ENCODE data around the gene EIF3CL.
"Not testable (repeated sequence)": the region's sequence is repeated elsewhere in the genome, so short reads cannot be mapped to it uniquely, and the experiment has no call there.

The EIF3CL gene, protein sequence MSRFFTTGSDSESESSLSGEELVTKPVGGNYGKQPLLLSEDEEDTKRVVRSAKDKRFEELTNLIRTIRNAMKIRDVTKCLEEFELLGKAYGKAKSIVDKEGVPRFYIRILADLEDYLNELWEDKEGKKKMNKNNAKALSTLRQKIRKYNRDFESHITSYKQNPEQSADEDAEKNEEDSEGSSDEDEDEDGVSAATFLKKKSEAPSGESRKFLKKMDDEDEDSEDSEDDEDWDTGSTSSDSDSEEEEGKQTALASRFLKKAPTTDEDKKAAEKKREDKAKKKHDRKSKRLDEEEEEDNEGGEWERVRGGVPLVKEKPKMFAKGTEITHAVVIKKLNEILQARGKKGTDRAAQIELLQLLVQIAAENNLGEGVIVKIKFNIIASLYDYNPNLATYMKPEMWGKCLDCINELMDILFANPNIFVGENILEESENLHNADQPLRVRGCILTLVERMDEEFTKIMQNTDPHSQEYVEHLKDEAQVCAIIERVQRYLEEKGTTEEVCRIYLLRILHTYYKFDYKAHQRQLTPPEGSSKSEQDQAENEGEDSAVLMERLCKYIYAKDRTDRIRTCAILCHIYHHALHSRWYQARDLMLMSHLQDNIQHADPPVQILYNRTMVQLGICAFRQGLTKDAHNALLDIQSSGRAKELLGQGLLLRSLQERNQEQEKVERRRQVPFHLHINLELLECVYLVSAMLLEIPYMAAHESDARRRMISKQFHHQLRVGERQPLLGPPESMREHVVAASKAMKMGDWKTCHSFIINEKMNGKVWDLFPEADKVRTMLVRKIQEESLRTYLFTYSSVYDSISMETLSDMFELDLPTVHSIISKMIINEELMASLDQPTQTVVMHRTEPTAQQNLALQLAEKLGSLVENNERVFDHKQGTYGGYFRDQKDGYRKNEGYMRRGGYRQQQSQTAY

DNA sequence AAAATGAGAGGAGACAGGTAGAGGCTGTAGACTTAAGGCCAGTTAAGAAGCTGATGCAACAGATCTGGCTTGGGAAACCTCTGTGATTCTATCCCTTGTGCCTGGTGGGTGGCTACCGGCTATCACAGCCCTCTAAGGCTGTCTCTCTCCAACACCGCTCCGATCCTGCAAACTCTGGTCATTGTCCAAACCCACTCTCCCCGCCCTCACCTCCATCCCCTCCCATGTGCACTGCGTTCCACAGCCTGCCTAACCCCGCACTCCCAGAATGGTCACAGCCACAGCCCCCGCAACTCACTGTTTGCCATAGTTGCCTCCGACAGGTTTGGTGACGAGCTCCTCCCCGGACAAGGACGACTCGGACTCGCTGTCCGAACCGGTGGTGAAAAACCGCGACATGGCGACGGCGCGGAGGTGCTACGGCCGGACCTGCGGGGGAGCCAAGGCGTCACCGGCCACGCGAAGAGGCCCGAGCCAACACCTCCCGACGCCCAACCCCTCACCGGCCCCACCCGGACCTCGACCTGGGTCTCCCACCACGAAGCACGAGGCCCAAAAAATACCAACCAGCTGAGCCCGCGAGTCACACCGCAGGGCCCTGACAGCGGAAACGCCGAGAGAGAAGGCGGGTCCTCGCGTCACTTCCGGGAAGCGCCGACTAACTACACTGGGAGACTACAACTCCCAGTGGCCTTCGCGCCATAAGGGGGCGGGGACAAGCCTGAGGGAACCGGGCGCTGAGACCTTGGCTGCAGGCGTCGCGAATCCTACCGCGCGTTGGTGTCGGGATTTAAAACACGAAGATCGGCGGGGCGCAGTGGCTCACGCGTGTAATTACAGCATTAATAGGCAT is at the start of gene EIF3CL:
Gene EIF3CL (minus strand): TSS at position 622 of the 853 bp plus-strand sequence. CDS start 223 bp downstream, at position 399.
- DNase-seq, result not testable (repeated sequence)

DNA sequence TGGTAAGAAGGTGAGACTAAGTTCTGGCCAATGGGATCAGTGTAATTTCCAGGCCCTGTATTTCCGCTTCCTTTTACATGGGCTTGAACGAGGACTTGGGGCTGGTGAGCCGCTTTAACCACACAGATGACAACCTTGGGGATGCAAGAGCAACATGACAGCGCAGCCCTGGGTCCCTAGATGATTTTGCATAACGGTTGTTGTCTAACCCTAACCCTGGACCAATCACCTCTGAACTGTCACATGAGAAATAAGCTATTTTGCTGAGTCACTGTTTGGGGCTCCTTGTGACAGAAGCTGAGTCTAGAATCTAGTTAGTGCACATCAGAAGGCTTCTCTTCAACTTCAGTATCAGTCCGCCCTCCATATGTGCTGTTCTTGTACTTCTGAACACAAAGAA is 43.4 kb upstream of the EIF3CL start:
- not testable (repeated sequence) for DNase-seq

GRCh38 chr16:28446388-28446787 is 42.7 kb upstream of the EIF3CL start:
- not testable (repeated sequence) for DNase-seq

- DNase-seq, result not testable (repeated sequence)
These were observed 40.3 kb upstream of the EIF3CL start for GRCh38 chr16:28443943-28444342.

DNA sequence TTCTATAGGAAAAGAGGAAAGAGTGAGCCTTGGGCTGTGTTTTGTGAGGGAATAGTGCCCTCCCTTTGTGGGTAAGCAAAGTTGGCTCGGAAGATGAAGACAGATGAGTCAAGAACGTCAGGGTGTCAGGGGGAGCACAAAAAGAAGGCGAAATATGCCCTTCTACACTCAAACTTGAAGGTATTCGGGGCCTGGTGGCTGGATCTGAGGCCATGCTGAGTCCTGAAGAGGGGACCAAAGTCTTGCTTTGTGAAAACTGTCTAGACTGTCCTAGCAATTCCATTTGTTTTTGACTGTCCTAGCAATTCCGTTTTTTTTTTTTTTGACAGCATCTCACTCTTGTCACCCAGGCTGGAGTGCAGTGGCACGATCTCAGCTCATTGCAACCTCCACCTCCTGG is 35.3 kb upstream of the EIF3CL start:
- DNase-seq, result not testable (repeated sequence)

GRCh38 chr16:28435340-28435739 is 31.7 kb upstream of the EIF3CL start:
- not testable (repeated sequence) for DNase-seq

GRCh38 chr16:28426060-28426680 is 22.5 kb upstream of the EIF3CL start:
- not testable (repeated sequence) for DNase-seq

DNA sequence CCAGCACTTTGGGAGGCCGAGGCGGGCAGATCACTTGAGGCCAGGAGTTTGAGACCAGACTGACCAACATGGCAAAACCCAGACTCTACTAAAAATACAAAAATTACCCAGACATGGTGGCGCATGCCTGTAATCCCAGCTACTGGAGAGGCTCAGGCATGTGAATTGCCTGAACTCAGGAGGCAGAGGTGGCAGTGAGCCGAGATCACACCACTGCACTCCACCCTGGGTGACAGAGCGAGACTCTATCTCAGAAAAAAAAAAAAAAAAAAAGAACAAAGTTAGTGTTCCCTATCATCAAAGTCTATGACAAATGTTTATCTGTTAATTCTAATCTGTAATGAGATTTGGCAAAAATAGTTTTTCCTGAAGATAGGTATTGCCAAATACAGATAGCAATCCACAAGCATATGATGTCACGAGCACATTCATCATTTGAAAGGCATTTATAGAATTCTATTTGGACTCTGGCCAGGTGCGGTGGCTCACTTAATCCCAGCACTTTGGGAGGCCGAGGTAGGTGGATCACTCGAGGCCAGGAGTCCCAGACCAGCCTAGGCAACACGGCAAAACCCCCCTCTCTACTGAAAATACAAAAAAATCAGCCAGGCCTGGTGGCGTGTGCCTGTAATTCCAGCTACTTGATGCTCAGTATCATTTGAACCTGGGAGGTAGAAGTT is 17.6 kb upstream of the EIF3CL start:
- DNase-seq, result not testable (repeated sequence)

- DNase-seq, result not testable (repeated sequence)
These were observed 13.4 kb upstream of the EIF3CL start for GRCh38 chr16:28417033-28417432.

DNA sequence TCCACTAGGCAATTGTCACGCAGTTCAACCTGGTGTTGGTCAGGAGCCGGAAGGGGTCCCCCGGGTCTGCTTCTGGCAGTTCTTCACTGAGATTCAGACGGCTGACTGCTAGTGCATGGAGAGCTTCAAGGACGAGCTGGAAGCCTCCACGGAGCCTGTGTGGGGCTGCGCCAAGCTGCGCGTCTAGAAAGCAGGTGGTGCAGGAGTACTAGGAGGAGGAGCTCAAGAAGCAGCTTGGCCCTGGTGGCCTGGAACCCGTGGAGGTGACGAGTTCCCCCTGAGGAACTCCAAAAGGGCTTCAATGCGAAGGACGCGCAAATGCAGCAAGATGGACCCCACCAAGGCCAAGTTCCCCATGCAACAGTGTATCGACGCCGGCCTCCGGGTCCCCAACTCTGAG is 10.9 kb upstream of the EIF3CL start:
- not testable (repeated sequence) for DNase-seq

DNA sequence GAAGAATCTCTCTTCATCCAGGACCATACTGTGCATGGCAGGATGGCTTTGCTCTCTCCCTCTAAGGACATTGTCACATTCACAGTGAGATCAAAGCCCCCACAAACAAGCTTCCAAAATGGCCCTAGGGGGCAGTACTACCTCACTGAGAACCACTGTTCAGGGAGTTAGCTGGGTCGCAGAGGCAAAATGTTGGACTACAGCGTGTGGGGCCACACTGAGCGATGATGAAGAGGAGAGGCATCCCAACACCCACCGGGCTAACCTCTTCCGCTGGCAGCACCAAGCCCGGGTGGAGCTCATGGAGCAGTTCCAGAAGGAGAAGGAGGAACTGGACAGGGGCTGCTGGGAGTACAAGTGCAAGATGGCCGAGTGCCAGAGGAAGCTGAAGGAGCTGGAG is 9.9 kb upstream of the EIF3CL start:
- DNase-seq, result not testable (repeated sequence)

GRCh38 chr16:28392054-28392453 is 11.6 kb downstream of the EIF3CL start:
- not testable (repeated sequence) for DNase-seq

DNA sequence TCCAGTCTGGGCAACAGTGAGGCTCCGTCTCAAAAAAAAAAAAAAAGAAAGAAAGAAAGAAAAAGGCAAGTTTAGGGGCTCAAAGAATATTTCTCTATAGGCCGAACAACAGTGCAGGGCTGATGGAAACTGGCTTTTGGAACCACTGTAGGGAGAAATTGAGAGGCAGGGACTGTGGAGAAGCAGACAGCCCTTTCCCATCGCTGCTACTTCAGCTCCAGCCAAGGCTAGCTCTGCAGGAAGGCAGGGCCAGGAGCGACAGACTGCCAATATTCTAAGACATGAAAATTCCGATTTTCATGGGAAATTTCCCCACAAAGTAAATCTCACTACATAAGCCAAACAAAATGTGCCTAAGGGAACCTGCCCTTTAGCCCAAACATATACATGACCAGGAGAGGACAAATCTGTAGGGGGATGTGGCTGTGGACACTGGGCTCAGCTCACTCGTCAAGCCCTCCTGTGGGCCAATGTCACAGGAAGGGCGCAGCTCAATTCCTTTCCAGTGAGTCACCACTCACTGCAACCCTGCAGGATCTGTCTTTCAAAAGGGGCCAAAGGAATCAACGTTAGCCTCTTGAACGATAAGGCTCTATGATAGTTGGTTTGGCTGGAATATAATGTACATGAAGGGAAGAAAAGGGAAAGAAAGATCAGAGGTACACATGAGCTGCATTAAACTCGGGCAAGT is 21.3 kb downstream of the EIF3CL start:
- not testable (repeated sequence) for DNase-seq

DNA sequence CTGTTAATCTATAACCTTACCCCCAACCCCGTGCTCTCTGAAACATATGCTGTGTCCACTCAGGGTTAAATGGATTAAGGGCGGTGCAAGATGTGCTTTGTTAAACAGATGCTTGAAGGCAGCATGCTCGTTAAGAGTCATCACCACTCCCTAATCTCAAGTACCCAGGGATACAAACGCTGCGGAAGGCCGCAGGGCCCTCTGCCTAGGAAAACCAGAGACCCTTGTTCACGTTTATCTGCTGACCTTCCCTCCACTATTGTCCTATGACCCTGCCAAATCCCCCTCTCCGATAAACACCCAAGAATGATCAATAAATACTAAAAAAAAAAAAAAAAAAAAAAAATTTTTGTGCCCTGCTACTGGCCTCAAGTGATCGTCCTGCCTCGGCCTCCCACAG is 25.8 kb downstream of the EIF3CL start:
- DNase-seq, result not testable (repeated sequence)

DNA sequence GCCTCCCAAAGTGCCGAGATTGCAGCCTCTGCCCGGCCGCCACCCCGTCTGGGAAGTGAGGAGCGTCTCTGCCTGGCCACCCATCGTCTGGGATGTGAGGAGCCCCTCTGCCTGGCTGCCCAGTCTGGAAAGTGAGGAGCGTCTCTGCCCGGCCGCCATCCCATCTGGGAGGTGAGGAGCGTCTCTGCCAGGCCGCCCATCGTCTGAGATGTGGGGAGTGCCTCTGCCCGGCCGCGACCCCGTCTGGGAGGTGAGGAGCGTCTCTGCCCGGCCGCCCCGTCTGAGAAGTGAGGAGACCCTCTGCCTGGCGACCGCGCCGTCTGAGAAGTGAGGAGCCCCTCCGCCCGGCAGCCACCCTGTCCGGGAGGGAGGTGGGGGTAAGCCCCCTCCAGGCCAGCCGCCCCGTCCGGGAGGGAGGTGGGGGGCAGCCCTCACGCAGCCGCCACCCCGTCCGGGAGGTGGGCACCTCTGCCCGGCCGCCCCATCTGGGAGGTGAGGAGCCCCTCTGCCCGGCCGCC is 26.5 kb downstream of the EIF3CL start:
- not testable (repeated sequence) for DNase-seq

GRCh38 chr16:28375115-28375514 is 28.5 kb downstream of the EIF3CL start:
- not testable (repeated sequence) for DNase-seq

- not testable (repeated sequence) for DNase-seq
These were observed 29.4 kb downstream of the EIF3CL start for GRCh38 chr16:28374281-28374680.

GRCh38 chr16:28367926-28368325 is 35.7 kb downstream of the EIF3CL start:
- DNase-seq, result not testable (repeated sequence)

GRCh38 chr16:28364268-28365173 is 39.1 kb downstream of the EIF3CL start:
- not testable (repeated sequence) for DNase-seq
